KOPT-K1 (cell line): ENCODE data around the gene C14orf93.
A peak's percentile ranks its signal among the peaks of the same experiment; 100 is the strongest.

Source experiments
- H3K27ac ChIP-seq: fragments of 200-600 bp; sonication (generic); 2 replicates; pipeline ENCODE4 v1.5.1; 2016; ENCODE audit warnings: antibody characterized with exemption, mild to moderate bottlenecking, low read depth, low read length; ENCODE audit not compliant: poor library complexity, severe bottlenecking
- H3K36me3 ChIP-seq: fragments of 200-600 bp; sonication (generic); 2 replicates; pipeline ENCODE4 v1.5.1; 2017; ENCODE audit warnings: antibody characterized with exemption, mild to moderate bottlenecking, low read length, moderate library complexity; ENCODE audit not compliant: insufficient read depth
- H3K9me3 ChIP-seq: fragments of 200-600 bp; sonication (generic); 2 replicates; pipeline ENCODE4 v1.5.1; 2017; ENCODE audit warnings: antibody characterized with exemption, low read length, mild to moderate bottlenecking; ENCODE audit not compliant: insufficient read depth, poor library complexity, severe bottlenecking

C14orf93 gene

DNA sequence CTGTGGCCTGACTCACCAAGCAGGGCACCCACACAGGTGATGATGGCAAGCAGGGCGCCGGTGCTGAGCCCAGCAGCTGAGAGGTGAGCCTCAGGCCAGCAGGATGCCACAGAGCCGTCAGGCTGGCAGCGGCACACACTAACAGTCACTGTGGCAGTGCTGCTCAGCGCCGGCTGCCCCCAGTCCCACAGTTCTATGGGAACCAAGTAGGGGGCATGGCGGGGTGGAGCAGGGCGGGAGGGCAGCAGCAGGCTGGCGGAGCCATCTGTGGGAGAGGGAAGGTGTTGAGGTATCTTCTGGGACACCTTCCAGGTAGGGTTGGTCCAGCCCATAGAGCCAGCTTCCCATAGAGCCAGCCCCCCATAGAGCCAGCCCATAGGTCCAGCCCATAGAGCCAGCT, 39.1 kb upstream of the C14orf93 start:
- Histone ChIP-seq H3K9me3 (no peaks in the 10 kb centered on the region), H3K27ac (no peak overlapping the region), H3K36me3 (no peaks in the 10 kb centered on the region)

GRCh38 chr14:23047751-23048693, 38.1 kb upstream of the C14orf93 start:
- Histone ChIP-seq H3K27ac (no peak overlapping the region), H3K36me3 (no peaks in the 10 kb centered on the region), H3K9me3 (no peaks in the 10 kb centered on the region)

- Histone ChIP-seq H3K9me3 (no peaks in the 10 kb centered on the region), H3K27ac (no peak overlapping the region), H3K36me3 (no peaks in the 10 kb centered on the region)
These were observed 37.2 kb upstream of the C14orf93 start for GRCh38 chr14:23047034-23047634.

DNA sequence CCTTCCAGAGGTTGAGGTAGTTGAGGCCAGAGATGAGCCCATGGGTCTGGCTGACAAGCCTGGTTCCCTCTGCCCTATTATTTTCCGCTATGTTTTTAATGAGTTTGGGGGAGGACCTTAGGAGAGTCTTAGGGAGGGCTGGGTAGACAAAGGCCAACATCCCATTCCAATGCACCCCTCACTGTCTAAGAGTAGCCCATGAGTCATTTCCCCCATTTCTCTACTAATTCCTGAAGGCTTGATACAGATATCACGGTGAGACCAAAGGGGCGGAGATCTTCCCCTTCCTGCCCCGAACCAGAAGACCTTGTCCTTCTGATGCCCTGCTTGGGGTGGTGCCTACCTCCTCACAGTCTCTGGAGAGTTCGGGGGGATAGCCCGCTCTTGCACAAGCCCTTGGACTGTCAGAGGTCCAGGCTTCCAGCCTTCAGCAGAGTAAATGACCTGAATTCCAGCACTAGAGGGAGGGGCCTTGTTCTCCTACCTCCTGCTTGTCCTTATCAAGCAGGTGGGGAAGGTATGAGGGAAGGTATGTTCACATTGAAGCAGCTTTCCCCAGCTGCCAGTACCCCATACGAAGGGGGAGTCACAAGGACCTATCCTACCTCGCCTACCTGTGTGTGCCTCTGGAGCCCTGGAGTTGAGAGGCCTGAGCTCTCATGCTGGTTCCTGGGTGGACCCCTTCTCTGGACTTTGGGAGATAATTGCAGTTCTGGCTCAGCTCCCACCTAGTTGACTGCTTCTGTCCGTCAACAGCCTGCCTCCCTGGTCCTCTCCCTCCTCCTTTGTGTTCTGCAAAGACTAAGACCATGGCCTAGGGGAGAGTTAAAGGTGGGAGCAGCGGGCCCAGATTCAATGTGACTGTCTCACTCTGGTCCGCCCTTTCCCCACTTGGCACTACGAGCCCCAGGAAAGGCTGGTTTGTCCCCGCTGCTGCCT, 35.7 kb upstream of the C14orf93 start:
- no peak overlapping the region for H3K27ac ChIP-seq
- no peaks in the 10 kb centered on the region for H3K9me3 ChIP-seq
- H3K36me3 ChIP-seq, result no peaks in the 10 kb centered on the region

GRCh38 chr14:23044840-23045239, 34.9 kb upstream of the C14orf93 start:
- Histone ChIP-seq H3K27ac (no peak overlapping the region), H3K9me3 (no peaks in the 10 kb centered on the region), H3K36me3 (no peaks in the 10 kb centered on the region)

DNA sequence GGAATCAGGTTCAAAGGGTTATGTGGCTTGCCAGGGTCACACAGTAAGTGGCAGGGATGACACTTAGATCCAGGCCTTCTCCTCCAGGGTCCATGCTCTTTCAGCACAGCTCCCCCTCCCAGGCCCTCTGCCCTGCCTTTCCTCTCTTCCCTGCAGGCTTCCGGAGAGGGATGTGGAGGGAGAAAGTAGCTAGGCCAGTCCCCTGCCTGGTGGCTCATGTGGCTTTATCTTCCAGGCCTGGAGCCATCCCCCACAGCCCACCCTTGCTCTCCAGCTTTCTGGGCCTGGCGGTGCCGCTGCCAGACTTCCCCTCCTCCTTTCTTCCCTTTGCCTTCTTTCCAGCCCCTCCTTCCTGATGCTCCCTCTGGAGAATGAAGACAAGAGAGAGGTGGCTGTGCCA, 33.8 kb upstream of the C14orf93 start:
- no peak overlapping the region for H3K27ac ChIP-seq
- H3K36me3 ChIP-seq, result no peaks in the 10 kb centered on the region
- H3K9me3 ChIP-seq, result no peaks in the 10 kb centered on the region

GRCh38 chr14:23043145-23043544, 33.2 kb upstream of the C14orf93 start:
- Histone ChIP-seq H3K9me3 (no peaks in the 10 kb centered on the region), H3K27ac (no peak overlapping the region), H3K36me3 (no peaks in the 10 kb centered on the region)

DNA sequence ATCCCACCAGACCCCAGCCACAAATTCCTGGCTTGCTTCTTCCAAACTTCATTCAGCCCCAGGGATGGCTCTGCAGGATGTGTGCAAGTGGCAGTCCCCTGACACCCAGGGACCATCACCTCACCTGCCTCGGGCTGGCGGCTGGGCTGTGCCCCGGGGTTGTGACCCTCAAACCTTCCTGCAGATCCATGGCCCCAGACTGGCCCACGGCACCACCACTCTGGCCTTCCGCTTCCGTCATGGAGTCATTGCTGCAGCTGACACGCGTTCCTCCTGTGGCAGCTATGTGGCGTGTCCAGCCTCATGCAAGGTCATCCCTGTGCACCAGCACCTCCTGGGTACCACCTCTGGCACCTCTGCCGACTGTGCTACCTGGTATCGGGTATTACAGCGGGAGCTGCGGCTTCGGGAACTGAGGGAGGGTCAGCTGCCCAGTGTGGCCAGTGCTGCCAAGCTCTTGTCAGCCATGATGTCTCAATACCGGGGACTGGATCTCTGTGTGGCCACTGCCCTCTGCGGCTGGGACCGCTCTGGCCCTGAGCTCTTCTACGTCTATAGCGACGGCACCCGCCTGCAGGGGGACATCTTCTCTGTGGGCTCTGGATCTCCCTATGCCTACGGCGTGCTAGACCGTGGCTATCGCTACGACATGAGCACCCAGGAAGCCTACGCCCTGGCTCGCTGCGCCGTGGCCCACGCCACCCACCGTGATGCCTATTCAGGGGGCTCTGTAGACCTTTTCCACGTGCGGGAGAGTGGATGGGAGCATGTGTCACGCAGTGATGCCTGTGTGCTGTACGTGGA, 32.4 kb upstream of the C14orf93 start, which contains the start of gene PSMB11:
Gene PSMB11 (plus strand): TSS at position 51 of the 804 bp plus-strand sequence. CDS start 14 bp downstream, at position 65.
- no peak within 1 kb of the TSS for H3K27ac ChIP-seq
- H3K9me3 ChIP-seq, result no peaks in the 10 kb centered on the region
- H3K36me3 ChIP-seq, result no peaks in the 10 kb centered on the region

- Histone ChIP-seq H3K36me3 (no peaks in the 10 kb centered on the region), H3K9me3 (no peaks in the 10 kb centered on the region), H3K27ac (no peak overlapping the region)
These were observed 31.8 kb upstream of the C14orf93 start for GRCh38 chr14:23041729-23042128.

DNA sequence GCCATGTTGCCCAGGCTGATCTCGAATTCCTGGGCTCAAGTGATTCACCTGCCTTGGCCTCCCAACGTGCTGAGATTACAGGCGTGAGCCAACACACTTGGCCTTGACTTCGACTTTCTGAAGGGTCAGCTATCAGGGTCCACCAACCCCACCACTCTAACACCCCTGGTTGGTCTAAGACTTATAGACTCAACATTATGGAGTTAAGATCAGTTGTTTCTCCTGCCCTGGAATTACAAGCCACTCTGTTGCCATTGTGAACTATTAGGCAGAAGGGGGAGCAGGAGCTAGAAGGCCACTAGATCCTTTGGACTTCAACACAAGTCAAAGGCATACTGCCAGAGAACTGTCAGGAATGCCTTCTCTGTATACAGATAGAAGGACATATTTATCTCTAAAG, 30.2 kb upstream of the C14orf93 start:
- Histone ChIP-seq H3K27ac (no peak overlapping the region), H3K9me3 (no peaks in the 10 kb centered on the region), H3K36me3 (no peaks in the 10 kb centered on the region)

GRCh38 chr14:23035303-23036144, 25.6 kb upstream of the C14orf93 start:
- Histone ChIP-seq H3K36me3 (peaks cover 31% of the 10 kb centered on the region), H3K27ac (peak overlapping the region; percentile 87), H3K9me3 (no peaks in the 10 kb centered on the region)

DNA sequence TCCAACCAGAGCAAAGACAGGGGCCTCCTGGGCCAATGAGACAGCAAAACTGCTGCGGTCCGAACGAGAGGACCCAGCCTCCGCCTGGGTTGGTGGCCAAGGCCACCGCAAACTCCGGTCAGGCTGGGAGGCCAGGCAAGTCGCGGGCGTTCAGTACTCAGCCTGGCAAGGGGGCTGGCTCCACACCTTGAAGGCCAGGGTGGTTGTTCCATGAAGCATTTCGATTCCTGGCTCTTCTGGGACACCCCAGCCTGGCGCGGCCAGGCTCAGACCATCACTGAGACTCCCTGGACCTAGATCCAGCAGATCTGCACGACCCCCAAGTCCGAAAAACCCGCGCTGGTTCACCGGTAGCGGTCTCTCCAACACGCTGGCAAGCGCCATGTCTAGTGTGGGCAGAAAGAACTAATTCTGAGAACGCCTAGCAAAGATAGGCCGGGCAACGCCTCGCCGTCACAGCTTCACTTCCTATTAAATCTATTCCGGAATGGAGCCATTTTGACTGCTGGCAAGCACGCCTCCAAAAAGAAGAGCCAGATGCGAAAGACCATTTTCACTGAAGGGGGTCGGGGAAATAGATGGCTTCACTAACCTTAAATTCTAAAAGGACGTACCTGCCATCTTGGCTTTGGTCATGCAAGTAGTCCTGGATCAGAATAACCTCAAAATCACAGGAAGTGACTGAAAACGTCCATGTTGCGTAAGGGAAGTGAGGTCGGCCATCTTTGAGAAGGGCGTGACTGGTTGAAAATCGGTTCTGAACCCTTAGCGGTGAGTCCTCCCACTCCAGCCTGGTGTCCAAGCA, 24.8 kb upstream of the C14orf93 start, which contains the start of gene PSMB5:
Gene PSMB5 (minus strand): TSS at position 403 of the 805 bp plus-strand sequence. CDS start 19 bp downstream, at position 384.
- Histone ChIP-seq H3K9me3 (no peaks in the 10 kb centered on the region), H3K36me3 (peaks cover 40% of the 10 kb centered on the region), H3K27ac (peak within 1 kb of the TSS; percentile 87)
